Measurements from ENCODE around the gene OR52W1. TPM values are rescaled to one million over a fixed set of nuclear protein-coding genes. Genes with fewer than 3 reads are reported as not detected.

OR52W1 gene
- total and polyA plus RNA-seq, 4 donors = not detected

GRCh38 chr11:6197466-6198200 lies 1.4 kb upstream of the OR52W1 start:
- no peak overlapping the region for H3K4me3 ChIP-seq (ENCODE audit: low read depth in 1 of 3, low read length in 3 of 3)
- H3K9ac ChIP-seq (ENCODE audit: low read depth in 1 of 2, low read length in 2 of 2) = no peak overlapping the region
- no peak overlapping the region for H3K27ac ChIP-seq (ENCODE audit: low read depth in 1 of 2, low read length in 2 of 2)
- peaks cover 0 to 2% (median 0%) of the 10 kb centered on the region in 4 donors for H3K36me3 ChIP-seq (ENCODE audit: control insufficient read depth in 4 of 4, insufficient read depth in 3 of 4, low read depth in 1 of 4, low read length in 3 of 4)
- no peak for TF ChIP-seq NR2F2 (IDR thresholded peaks at IDR 0.05)
- TF ChIP-seq, protein P1, sequence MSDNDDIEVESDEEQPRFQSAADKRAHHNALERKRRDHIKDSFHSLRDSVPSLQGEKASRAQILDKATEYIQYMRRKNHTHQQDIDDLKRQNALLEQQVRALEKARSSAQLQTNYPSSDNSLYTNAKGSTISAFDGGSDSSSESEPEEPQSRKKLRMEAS (IDR thresholded peaks at IDR 0.05) = no peak
- TF ChIP-seq RXRA (IDR thresholded peaks at IDR 0.05) = no peak
- TF ChIP-seq ATF3 (IDR thresholded peaks at IDR 0.05) = no peak
- TF ChIP-seq SP1 (IDR thresholded peaks at IDR 0.05) = no peak
- no peak for TF ChIP-seq FOXA1 (IDR thresholded peaks at IDR 0.05)
- no peak for TF ChIP-seq FOXA2 (IDR thresholded peaks at IDR 0.05)
- no peak for TF ChIP-seq HNF4A (conservative IDR thresholded peaks at IDR 0.05)
- no peak for TF ChIP-seq YY1 (IDR thresholded peaks at IDR 0.05)
- no peak for TF ChIP-seq JUND (IDR thresholded peaks at IDR 0.05)
- no peak for TF ChIP-seq GABPA (IDR thresholded peaks at IDR 0.05 in 1 of 2, conservative IDR thresholded peaks at IDR 0.05 in 1 of 2)
- TF ChIP-seq, protein P2, sequence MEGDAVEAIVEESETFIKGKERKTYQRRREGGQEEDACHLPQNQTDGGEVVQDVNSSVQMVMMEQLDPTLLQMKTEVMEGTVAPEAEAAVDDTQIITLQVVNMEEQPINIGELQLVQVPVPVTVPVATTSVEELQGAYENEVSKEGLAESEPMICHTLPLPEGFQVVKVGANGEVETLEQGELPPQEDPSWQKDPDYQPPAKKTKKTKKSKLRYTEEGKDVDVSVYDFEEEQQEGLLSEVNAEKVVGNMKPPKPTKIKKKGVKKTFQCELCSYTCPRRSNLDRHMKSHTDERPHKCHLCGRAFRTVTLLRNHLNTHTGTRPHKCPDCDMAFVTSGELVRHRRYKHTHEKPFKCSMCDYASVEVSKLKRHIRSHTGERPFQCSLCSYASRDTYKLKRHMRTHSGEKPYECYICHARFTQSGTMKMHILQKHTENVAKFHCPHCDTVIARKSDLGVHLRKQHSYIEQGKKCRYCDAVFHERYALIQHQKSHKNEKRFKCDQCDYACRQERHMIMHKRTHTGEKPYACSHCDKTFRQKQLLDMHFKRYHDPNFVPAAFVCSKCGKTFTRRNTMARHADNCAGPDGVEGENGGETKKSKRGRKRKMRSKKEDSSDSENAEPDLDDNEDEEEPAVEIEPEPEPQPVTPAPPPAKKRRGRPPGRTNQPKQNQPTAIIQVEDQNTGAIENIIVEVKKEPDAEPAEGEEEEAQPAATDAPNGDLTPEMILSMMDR (IDR thresholded peaks at IDR 0.05; ENCODE audit: low read depth, low read length, missing input control) = no peak
- no peak for TF ChIP-seq TAF1 (conservative IDR thresholded peaks at IDR 0.05)
- no peaks in the 10 kb centered on the region for H3K9me3 ChIP-seq (ENCODE audit: control insufficient read depth in 4 of 4, low read length in 3 of 4)
- WGBS = 94% methylated on average over 4 of the region's 4 CpGs
- no peak for DNase-seq (ENCODE audit: low spot score)
- no peaks in the 10 kb centered on the region for H3K4me1 ChIP-seq (ENCODE audit: control insufficient read depth in 4 of 4, insufficient read depth in 4 of 4, low read length in 3 of 4)
- no peaks in the 10 kb centered on the region for H3K27me3 ChIP-seq (ENCODE audit: control insufficient read depth in 4 of 4, insufficient read depth in 4 of 4, low read length in 3 of 4)

DNA sequence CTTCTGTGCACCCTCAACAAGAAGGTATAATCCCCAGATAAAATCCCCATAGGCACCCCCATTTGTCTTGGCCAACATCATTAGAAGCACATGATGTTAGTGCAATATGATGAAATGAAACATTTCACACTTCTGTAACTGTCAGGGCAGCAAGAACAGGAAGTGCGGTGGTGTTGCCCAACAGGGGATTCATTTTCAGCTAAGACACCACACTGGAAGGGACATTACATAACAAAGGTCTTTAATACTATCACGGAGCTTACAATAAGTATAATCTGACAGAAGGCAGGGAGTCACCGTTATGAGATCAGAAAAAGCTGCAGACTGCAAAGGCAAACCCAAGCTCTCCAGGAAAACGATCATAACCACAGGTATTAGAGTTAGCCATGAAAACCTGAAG lies 2.0 kb downstream of the OR52W1 start:
- H3K9me3 ChIP-seq (ENCODE audit: control insufficient read depth in 4 of 4, low read length in 3 of 4) = no peaks in the 10 kb centered on the region
- peaks cover 0 to 23% (median 11%) of the 10 kb centered on the region in 4 donors for H3K36me3 ChIP-seq (ENCODE audit: control insufficient read depth in 4 of 4, insufficient read depth in 3 of 4, low read depth in 1 of 4, low read length in 3 of 4)
- no peak for DNase-seq (ENCODE audit: low spot score)
- no peaks in the 10 kb centered on the region for H3K27me3 ChIP-seq (ENCODE audit: control insufficient read depth in 4 of 4, insufficient read depth in 4 of 4, low read length in 3 of 4)
- no peak overlapping the region for H3K4me3 ChIP-seq (ENCODE audit: low read depth in 1 of 3, low read length in 3 of 3)
- peak overlapping the region; percentile 40 to 66 for H3K27ac ChIP-seq (ENCODE audit: low read depth in 1 of 2, low read length in 2 of 2)
- H3K9ac ChIP-seq (ENCODE audit: low read depth in 1 of 2, low read length in 2 of 2) = no peak overlapping the region
- TF ChIP-seq HNF4G (IDR thresholded peaks at IDR 0.05) (no peak), RXRA (IDR thresholded peaks at IDR 0.05) (no peak), ATF3 (IDR thresholded peaks at IDR 0.05) (no peak), YY1 (IDR thresholded peaks at IDR 0.05) (peak; percentile 32)
- no peaks in the 10 kb centered on the region for H3K4me1 ChIP-seq (ENCODE audit: control insufficient read depth in 4 of 4, insufficient read depth in 4 of 4, low read length in 3 of 4)
- 67% methylated on average over 4 of the region's 4 CpGs for WGBS

DNA sequence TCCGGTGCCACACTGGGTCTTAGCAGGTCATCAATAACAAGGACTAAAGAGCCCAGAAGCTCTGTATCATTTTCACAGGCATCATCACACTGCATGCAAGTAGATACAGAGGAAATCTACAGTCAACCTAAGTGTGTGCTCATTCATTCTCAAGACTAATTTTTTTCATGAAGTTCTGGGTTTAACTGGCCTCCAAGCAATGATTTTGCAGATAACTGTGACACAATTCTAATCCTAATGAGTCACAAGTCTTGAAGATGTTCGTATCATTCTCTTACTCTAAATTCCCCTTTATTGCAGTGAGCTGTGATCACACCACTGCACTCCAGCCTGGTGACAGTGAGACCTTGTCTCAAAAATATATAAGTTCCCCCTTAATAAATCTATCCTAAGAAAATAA lies 2.5 kb downstream of the OR52W1 start:
- WGBS = 80% methylated on average over 2 of the region's 2 CpGs
- no peak for DNase-seq (ENCODE audit: low spot score)
- H3K9ac ChIP-seq (ENCODE audit: low read depth in 1 of 2, low read length in 2 of 2) = no peak overlapping the region
- H3K36me3 ChIP-seq (ENCODE audit: control insufficient read depth in 4 of 4, insufficient read depth in 3 of 4, low read depth in 1 of 4, low read length in 3 of 4) = peaks cover 1 to 28% (median 13%) of the 10 kb centered on the region in 4 donors
- no peaks in the 10 kb centered on the region for H3K9me3 ChIP-seq (ENCODE audit: control insufficient read depth in 4 of 4, low read length in 3 of 4)
- H3K4me1 ChIP-seq (ENCODE audit: control insufficient read depth in 4 of 4, insufficient read depth in 4 of 4, low read length in 3 of 4) = no peaks in the 10 kb centered on the region
- peak overlapping the region; percentile 40 to 66 for H3K27ac ChIP-seq (ENCODE audit: low read depth in 1 of 2, low read length in 2 of 2)
- TF ChIP-seq JUND (IDR thresholded peaks at IDR 0.05) (no peak), TAF1 (conservative IDR thresholded peaks at IDR 0.05) (no peak), GABPA (IDR thresholded peaks at IDR 0.05 in 1 of 2, conservative IDR thresholded peaks at IDR 0.05 in 1 of 2) (no peak), FOXA1 (IDR thresholded peaks at IDR 0.05) (no peak), ZBTB33 (IDR thresholded peaks at IDR 0.05) (no peak)
- TF ChIP-seq, protein P1 (IDR thresholded peaks at IDR 0.05) = no peak
- no peaks in the 10 kb centered on the region for H3K27me3 ChIP-seq (ENCODE audit: control insufficient read depth in 4 of 4, insufficient read depth in 4 of 4, low read length in 3 of 4)
- H3K4me3 ChIP-seq (ENCODE audit: low read depth in 1 of 3, low read length in 3 of 3) = no peak overlapping the region

Data from liver (tissue), 9 donors.